ENCODE measurements around the gene NID1. TPM values are rescaled to one million over a fixed set of nuclear protein-coding genes. Genes with fewer than 3 reads are reported as not detected.

The NID1 gene
- total and polyA plus RNA-seq, 10 donors = 6.8 to 178 (median 81.2) TPM

GRCh38 chr1:235938709-235939479 lies 126.0 kb downstream of the NID1 start:
- H3K9me3 ChIP-seq = no peaks in the 10 kb centered on the region
- peaks cover 28 to 99% (median 85%) of the 10 kb centered on the region in 6 donors for H3K4me1 ChIP-seq
- TF ChIP-seq POLR2AphosphoS5 (IDR thresholded peaks at IDR 0.05) (peak in 1 of 3 donors; percentile 54), CTCF (IDR thresholded peaks at IDR 0.05 in 8 of 11, conservative IDR thresholded peaks at IDR 0.05 in 3 of 11) (no peak), POLR2A (IDR thresholded peaks at IDR 0.05) (no peak)
- intact Hi-C loops (cut with DNase I; ENCODE audit: low total_unique reads) = loop anchor here (10.0 kb wide), 1 partner anchor 54 kb away; no protein-coding TSS in a partner anchor
- 18 to 28% (median 25%) methylated on average over 7 of the region's 7 CpGs for WGBS, 5 donors
- no peaks in the 10 kb centered on the region for H3K27me3 ChIP-seq (replicated peaks in 1 of 7)
- no peak for DNase-seq
- peak overlapping the region in 1 of 8 donors; percentile 27 for H3K4me3 ChIP-seq
- peak overlapping the region; percentile 62 to 93 (median 84) for H3K27ac ChIP-seq
- H3K36me3 ChIP-seq = no peaks in the 10 kb centered on the region

GRCh38 chr1:235937123-235937522 lies 127.8 kb downstream of the NID1 start:
- no peaks in the 10 kb centered on the region for H3K36me3 ChIP-seq
- no peaks in the 10 kb centered on the region for H3K27me3 ChIP-seq (replicated peaks in 1 of 7)
- no peak overlapping the region for H3K4me3 ChIP-seq
- H3K27ac ChIP-seq = peak overlapping the region in 7 of 8 donors; percentile 74 to 93 (median 88)
- no peak for TF ChIP-seq CTCF (IDR thresholded peaks at IDR 0.05 in 8 of 11, conservative IDR thresholded peaks at IDR 0.05 in 3 of 11)
- TF ChIP-seq POLR2AphosphoS5 (IDR thresholded peaks at IDR 0.05) = no peak
- TF ChIP-seq POLR2A (IDR thresholded peaks at IDR 0.05) = no peak
- DNase-seq = no peak
- H3K9me3 ChIP-seq = no peaks in the 10 kb centered on the region
- 40 to 54% (median 45%) methylated on average over 5 of the region's 5 CpGs for WGBS, 5 donors
- H3K4me1 ChIP-seq = peaks cover 32 to 99% (median 87%) of the 10 kb centered on the region in 6 donors
- intact Hi-C loops (cut with DNase I; ENCODE audit: low total_unique reads) = loop anchor here (10.0 kb wide), 1 partner anchor 52 kb away; no protein-coding TSS in a partner anchor

DNA sequence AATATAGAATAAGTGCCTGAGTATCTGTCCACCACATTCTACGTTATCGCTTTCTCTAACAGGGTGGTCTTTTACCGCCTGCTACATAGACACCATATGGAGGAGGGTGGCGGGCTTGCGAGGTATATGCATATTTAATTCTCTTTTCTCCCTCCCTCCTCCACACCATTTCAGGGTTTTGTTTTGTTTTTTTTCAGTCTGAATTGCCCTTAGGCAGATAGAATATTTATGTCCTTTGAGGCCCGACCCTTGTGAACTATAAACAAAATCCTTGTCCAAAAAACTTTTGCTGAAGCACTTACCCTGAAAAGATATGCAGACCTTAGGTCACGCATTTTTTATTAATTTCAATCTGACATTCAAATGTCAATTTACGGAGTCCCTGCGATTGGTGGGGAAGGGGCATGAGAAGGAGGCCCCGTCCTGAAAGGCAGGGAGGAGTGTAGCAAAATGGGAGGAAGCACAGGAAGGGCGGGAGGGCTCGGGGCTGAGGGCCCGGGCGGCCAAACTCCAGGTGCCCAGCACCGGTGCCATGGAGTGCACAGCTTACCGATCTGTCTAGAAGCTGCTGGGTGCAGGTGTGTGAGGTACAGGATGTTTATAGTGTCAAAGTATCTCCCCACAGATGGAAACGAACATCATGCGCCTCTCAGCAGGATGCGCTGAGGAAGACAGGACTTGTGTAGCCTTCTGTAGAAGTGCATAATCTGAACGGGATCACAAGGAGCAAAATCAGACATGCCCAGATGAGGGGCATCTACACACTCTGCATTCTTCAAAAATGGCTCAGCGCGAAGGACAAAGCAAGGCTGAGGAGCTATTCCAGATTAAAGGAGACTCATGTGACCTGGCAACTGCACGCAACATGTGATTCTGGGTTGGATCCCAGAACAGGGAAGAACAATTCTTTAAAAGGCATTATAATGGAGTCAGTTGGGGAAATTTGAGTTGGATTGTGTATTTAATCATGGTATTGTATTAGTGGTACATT lies 129.4 kb downstream of the NID1 start:
- Histone ChIP-seq H3K9me3 (no peaks in the 10 kb centered on the region), H3K27me3 (replicated peaks in 1 of 7) (no peaks in the 10 kb centered on the region), H3K4me3 (no peak overlapping the region), H3K36me3 (no peaks in the 10 kb centered on the region), H3K4me1 (peaks cover 33 to 100% (median 89%) of the 10 kb centered on the region in 6 donors), H3K27ac (peak overlapping the region in 3 of 8 donors; percentile 35 to 63 (median 40))
- no peak for DNase-seq
- intact Hi-C loops (cut with DNase I; ENCODE audit: low total_unique reads) = loop anchor here (10.0 kb wide), 1 partner anchor 51 kb away; no protein-coding TSS in a partner anchor
- 69 to 75% (median 71%) methylated on average over 21 to 23 of the region's 23 CpGs for WGBS, 5 donors
- TF ChIP-seq POLR2AphosphoS5 (IDR thresholded peaks at IDR 0.05) = peak; percentile 20 to 71 (median 33)
- no peak for TF ChIP-seq POLR2A (IDR thresholded peaks at IDR 0.05)
- no peak for TF ChIP-seq CTCF (IDR thresholded peaks at IDR 0.05 in 8 of 11, conservative IDR thresholded peaks at IDR 0.05 in 3 of 11)

Measured in spleen (tissue), 11 donors.